Astrocyte (in vitro differentiated cells and primary cell): ENCODE results near the gene NCEH1. TPM values are rescaled to one million over a fixed set of nuclear protein-coding genes. Genes with fewer than 3 reads are reported as not detected.

Experiments
- DNase-seq: peaks from one replicate; pipeline ENCODE4 v3.0.0-alpha.2; 2010; ENCODE audit warnings: low read depth
- FAIRE-seq: peaks from 2 replicates; lab custom pipeline; 2011; peaks lifted over from hg19 to GRCh38; lab: Jason Lieb, UNC
- H2AFZ ChIP-seq: 2 replicates; pipeline ENCODE4 v1.6.0; 2012; ENCODE audit warnings: low read depth, low read length, inconsistent platforms
- H3K27ac ChIP-seq: 2 replicates; pipeline ENCODE4 v1.5.1; 2011; ENCODE audit warnings: low read depth, low read length, inconsistent platforms
- H3K27me3 ChIP-seq: 2 replicates; pipeline ENCODE4 v1.6.0; 2011; ENCODE audit warnings: low read length, inconsistent platforms; ENCODE audit not compliant: insufficient read depth
- H3K36me3 ChIP-seq: 2 replicates; pipeline ENCODE4 v1.5.1; 2011; ENCODE audit warnings: low read length, inconsistent platforms; ENCODE audit not compliant: insufficient read depth
- H3K4me1 ChIP-seq: 2 replicates; pipeline ENCODE4 v1.5.1; 2011; ENCODE audit warnings: low read length, inconsistent platforms; ENCODE audit not compliant: insufficient read depth
- H3K4me2 ChIP-seq: 2 replicates; pipeline ENCODE4 v1.6.0; 2012; ENCODE audit warnings: low read length, inconsistent platforms
- H3K4me3 ChIP-seq: 2 replicates; pipeline ENCODE4 v1.5.1; 2011; ENCODE audit warnings: low read depth, mild to moderate bottlenecking, low read length, inconsistent platforms; ENCODE audit not compliant: insufficient read depth
- H3K79me2 ChIP-seq: 2 replicates; pipeline ENCODE4 v1.6.0; 2012; ENCODE audit warnings: mild to moderate bottlenecking, low read length, inconsistent platforms; ENCODE audit not compliant: insufficient read depth
- H3K9ac ChIP-seq: 2 replicates; pipeline ENCODE4 v1.6.0; 2012; ENCODE audit warnings: mild to moderate bottlenecking, low read length, inconsistent platforms
- H3K9me3 ChIP-seq: 2 replicates; pipeline ENCODE4 v1.5.1; 2012; ENCODE audit warnings: low read depth, mild to moderate bottlenecking, low read length, inconsistent platforms; ENCODE audit not compliant: insufficient read depth
- H4K20me1 ChIP-seq: 2 replicates; pipeline ENCODE4 v1.6.0; 2012; ENCODE audit warnings: low read length, inconsistent platforms; ENCODE audit not compliant: insufficient read depth
- H3K27ac Mint-ChIP-seq: one replicate; pipeline ENCODE4 v1.8.0; 2021; ENCODE audit warnings: mild to moderate bottlenecking, mixed read lengths; ENCODE audit not compliant: unreplicated experiment
- H3K27me3 Mint-ChIP-seq: one replicate; pipeline ENCODE4 v1.8.0; 2021; ENCODE audit warnings: low read depth, mixed read lengths; ENCODE audit not compliant: unreplicated experiment
- H3K36me3 Mint-ChIP-seq: one replicate; pipeline ENCODE4 v1.8.0; 2021; ENCODE audit warnings: low read depth, mixed read lengths; ENCODE audit not compliant: unreplicated experiment
- H3K4me1 Mint-ChIP-seq: one replicate; pipeline ENCODE4 v1.8.0; 2021; ENCODE audit warnings: low read depth, mixed read lengths; ENCODE audit not compliant: unreplicated experiment
- H3K4me3 Mint-ChIP-seq: one replicate; pipeline ENCODE4 v1.8.0; 2021; ENCODE audit warnings: mild to moderate bottlenecking, moderate library complexity, mixed read lengths; ENCODE audit not compliant: unreplicated experiment
- H3K9me3 Mint-ChIP-seq: one replicate; pipeline ENCODE4 v1.8.0; 2021; ENCODE audit warnings: mild to moderate bottlenecking, mixed read lengths; ENCODE audit not compliant: unreplicated experiment
- EZH2 ChIP-seq: IDR thresholded peaks from 2 replicates; pipeline ENCODE4 v1.6.1; 2012; ENCODE audit warnings: mild to moderate bottlenecking, low read length, inconsistent platforms; ENCODE audit not compliant: insufficient read depth
- total RNA-seq: library from RNA; stranded (reverse); gene quantifications from 2 replicates; pipeline ENCODE4 v1.2.1, GENCODE V29; 2021
- TF ChIP-seq, protein P1 (sequence below): IDR thresholded peaks from 2 replicates; pipeline ENCODE4 v1.5.1; 2011; ENCODE audit warnings: low read depth, mild to moderate bottlenecking, inconsistent platforms, low read length, moderate library complexity; ENCODE audit not compliant: insufficient read depth

NCEH1 gene
- total RNA-seq, 1 donor from 2014 or later = 14.1 TPM

DNA sequence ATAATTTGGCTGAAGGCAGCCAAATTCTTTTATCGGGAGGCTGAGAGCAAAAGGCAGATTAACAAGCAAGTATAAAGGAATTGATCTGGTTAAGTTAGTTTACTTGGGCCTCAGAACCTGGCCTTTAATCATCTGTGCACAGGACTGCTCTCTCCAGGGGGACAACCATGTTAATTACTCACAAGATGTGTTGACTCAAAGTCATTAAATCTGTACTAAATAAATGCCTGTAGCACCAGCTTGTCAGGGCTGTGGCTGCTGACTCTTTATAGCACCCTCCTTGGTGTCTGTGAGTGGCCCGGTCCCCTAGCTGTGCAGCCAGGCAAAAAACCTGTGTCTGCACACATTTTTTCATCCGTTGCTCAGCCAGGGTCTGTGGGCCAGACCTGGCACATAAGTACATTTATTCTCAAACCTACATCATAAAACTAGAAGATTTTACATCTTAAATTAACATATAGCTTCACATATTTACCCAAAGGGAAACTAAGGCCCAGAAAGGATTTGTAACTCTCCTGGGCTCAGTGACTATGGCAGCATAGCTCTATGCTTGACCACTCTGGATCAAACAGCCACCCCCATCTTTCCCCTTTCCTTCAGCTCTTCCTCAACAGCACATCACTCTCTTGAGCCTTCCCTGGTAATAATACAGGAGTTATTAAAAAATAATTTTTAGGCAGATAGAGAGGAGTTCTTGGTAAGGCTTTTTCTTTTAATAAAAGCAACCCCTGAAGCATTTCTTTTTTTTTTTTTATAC, 51.4 kb downstream of the NCEH1 start:
- Mint-ChIP-seq H3K27me3 (peaks cover under 1% of the 10 kb centered on the region), H3K27ac (peak overlapping the region; percentile 78), H3K36me3 (no peaks in the 10 kb centered on the region), H3K4me1 (peaks cover 14% of the 10 kb centered on the region), H3K4me3 (no peak overlapping the region), H3K9me3 (peaks cover 3% of the 10 kb centered on the region)
- Histone ChIP-seq H3K79me2 (peaks cover 33% of the 10 kb centered on the region), H3K27ac (peak overlapping the region; percentile 98), H3K9me3 (no peaks in the 10 kb centered on the region), H3K27me3 (no peaks in the 10 kb centered on the region), H4K20me1 (no peaks in the 10 kb centered on the region), H2AFZ (no peak overlapping the region), H3K36me3 (no peaks in the 10 kb centered on the region), H3K4me3 (peak overlapping the region; percentile 8), H3K4me1 (peaks cover 24% of the 10 kb centered on the region), H3K9ac (peak overlapping the region; percentile 77), H3K4me2 (peak overlapping the region; percentile 69)
- DNase-seq (no peak), FAIRE-seq (no peak)
- TF ChIP-seq, protein P1, sequence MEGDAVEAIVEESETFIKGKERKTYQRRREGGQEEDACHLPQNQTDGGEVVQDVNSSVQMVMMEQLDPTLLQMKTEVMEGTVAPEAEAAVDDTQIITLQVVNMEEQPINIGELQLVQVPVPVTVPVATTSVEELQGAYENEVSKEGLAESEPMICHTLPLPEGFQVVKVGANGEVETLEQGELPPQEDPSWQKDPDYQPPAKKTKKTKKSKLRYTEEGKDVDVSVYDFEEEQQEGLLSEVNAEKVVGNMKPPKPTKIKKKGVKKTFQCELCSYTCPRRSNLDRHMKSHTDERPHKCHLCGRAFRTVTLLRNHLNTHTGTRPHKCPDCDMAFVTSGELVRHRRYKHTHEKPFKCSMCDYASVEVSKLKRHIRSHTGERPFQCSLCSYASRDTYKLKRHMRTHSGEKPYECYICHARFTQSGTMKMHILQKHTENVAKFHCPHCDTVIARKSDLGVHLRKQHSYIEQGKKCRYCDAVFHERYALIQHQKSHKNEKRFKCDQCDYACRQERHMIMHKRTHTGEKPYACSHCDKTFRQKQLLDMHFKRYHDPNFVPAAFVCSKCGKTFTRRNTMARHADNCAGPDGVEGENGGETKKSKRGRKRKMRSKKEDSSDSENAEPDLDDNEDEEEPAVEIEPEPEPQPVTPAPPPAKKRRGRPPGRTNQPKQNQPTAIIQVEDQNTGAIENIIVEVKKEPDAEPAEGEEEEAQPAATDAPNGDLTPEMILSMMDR = no peak
- no peak for TF ChIP-seq EZH2

DNA sequence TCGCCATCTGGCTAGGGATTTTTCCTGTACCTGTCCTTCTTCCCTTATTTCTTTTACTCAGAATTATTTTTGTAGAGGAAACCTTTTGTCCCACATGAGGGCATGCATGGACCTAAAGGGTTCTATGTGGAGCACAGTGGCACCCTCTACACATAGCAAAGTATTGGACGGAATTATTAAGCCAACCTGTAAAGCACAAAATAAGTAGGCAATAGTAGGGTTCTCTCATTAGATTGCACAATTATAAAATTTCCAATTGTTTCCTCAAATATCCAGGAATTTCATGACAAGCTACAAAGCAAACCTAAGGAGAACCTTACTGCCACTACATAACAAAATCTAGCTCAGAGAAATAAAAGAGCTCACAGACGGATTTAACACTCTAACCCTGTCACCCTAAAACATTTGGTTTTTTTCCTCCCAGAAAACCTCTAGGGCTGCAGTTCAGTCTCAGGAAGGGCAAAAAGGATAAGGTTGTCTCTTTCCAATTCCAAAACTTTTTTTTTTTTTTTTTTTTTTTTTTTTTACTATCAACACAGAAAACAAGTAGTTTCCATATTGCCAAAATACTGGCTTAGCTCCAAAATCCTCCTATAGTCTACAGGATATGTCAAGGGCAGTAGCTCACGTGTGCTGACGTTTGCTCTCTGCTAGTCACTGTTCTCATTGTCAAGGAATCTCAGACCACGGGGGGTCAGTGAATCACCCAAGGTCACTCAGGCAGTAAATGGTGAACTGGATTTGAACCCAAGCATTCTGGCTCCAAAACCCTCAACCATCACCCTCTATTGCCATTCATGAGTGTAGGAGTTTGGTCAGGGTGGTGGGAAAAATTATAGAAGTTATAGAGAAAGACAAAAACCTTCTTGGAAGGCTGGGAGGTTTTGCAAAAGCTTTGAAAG, 52.3 kb downstream of the NCEH1 start:
- peak; percentile 39 for FAIRE-seq
- Mint-ChIP-seq H3K4me1 (peaks cover 14% of the 10 kb centered on the region), H3K9me3 (peaks cover 3% of the 10 kb centered on the region), H3K27ac (peak overlapping the region; percentile 78), H3K27me3 (peaks cover 2% of the 10 kb centered on the region), H3K4me3 (no peak overlapping the region), H3K36me3 (no peaks in the 10 kb centered on the region)
- no peaks in the 10 kb centered on the region for H3K27me3 ChIP-seq
- no peaks in the 10 kb centered on the region for H3K36me3 ChIP-seq
- H2AFZ ChIP-seq = no peak overlapping the region
- H4K20me1 ChIP-seq = no peaks in the 10 kb centered on the region
- TF ChIP-seq, protein P1 = no peak
- no peak for TF ChIP-seq EZH2
- peaks cover 24% of the 10 kb centered on the region for H3K4me1 ChIP-seq
- H3K27ac ChIP-seq = peak overlapping the region; percentile 98
- no peaks in the 10 kb centered on the region for H3K9me3 ChIP-seq
- H3K79me2 ChIP-seq = peaks cover 33% of the 10 kb centered on the region
- H3K9ac ChIP-seq = peak overlapping the region; percentile 77
- peak; percentile 99 for DNase-seq
- peak overlapping the region; percentile 8 for H3K4me3 ChIP-seq
- H3K4me2 ChIP-seq = peak overlapping the region; percentile 69
